ENCODE results near the gene CCL5.

The CCL5 gene

GRCh38 chr17:35856603-35857002 lies 23.6 kb downstream of the CCL5 start:
- Histone ChIP-seq H3K4me3 (ENCODE audit: low read length) (no peak overlapping the region), H3K9ac (ENCODE audit: low read length) (no peak overlapping the region), H3K4me1 (ENCODE audit: control insufficient read depth, low read depth, low read length) (no peaks in the 10 kb centered on the region), H3K27me3 (ENCODE audit: control insufficient read depth, insufficient read depth, low read length) (no peaks in the 10 kb centered on the region), H3K9me3 (ENCODE audit: control insufficient read depth, low read depth, low read length) (no peaks in the 10 kb centered on the region), H3K36me3 (ENCODE audit: control insufficient read depth, low read depth, low read length) (no peaks in the 10 kb centered on the region), H3K27ac (ENCODE audit: low read length) (no peak overlapping the region)

- no peak overlapping the region for H3K27ac ChIP-seq (ENCODE audit: low read length)
- H3K4me1 ChIP-seq (ENCODE audit: control insufficient read depth, low read depth, low read length): no peaks in the 10 kb centered on the region
- H3K36me3 ChIP-seq (ENCODE audit: control insufficient read depth, low read depth, low read length): no peaks in the 10 kb centered on the region
- no peak overlapping the region for H3K9ac ChIP-seq (ENCODE audit: low read length)
- no peaks in the 10 kb centered on the region for H3K27me3 ChIP-seq (ENCODE audit: control insufficient read depth, insufficient read depth, low read length)
- no peaks in the 10 kb centered on the region for H3K9me3 ChIP-seq (ENCODE audit: control insufficient read depth, low read depth, low read length)
- H3K4me3 ChIP-seq (ENCODE audit: low read length): no peak overlapping the region
These were observed 24.2 kb downstream of the CCL5 start for GRCh38 chr17:35855965-35856364.

DNA sequence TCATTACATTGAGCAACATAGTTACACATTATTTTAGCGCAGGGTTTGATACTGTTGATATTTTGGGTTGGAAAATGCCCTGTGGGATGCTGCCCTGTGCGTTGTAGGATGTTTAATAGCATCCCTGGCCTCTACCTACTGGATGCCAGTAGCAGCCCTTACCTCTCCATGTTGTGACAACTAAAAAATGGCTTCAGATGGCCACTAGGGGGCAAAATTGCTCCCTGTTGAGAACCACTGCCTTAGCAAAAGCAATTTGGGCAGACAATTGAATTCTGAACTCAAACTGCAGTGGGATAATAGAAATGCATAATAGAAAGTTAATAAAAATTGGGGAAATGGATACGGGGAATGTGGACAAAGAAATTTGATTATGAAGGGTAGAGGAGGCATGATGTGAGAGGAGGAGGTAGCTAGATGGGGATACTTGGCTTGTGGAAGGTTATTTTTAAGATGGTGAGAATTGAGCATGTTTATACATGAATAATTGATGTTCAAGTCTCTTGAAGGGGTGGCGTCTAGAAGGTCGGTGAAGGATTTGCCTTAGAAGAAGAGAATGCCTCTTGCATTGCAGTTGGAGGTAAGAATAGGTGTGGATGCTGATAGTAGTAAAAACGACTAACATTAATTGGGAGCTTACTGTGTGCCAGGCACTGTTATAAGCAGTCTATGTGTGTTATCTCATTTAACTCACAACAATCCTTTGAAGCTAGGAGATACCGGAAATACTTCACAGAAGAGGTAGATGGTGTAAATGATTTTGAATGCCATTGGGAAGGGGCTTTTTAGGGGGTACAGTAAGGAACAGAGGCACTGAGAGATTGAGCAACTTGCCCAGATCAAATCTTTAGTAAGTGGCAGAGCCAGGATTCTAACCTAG lies 30.5 kb downstream of the CCL5 start:
- Histone ChIP-seq H3K27me3 (ENCODE audit: control insufficient read depth, insufficient read depth, low read length) (no peaks in the 10 kb centered on the region), H3K36me3 (ENCODE audit: control insufficient read depth, low read depth, low read length) (peaks cover 31% of the 10 kb centered on the region), H3K4me1 (ENCODE audit: control insufficient read depth, low read depth, low read length) (no peaks in the 10 kb centered on the region), H3K27ac (ENCODE audit: low read length) (no peak overlapping the region), H3K9me3 (ENCODE audit: control insufficient read depth, low read depth, low read length) (no peaks in the 10 kb centered on the region), H3K4me3 (ENCODE audit: low read length) (no peak overlapping the region), H3K9ac (ENCODE audit: low read length) (no peak overlapping the region)

DNA sequence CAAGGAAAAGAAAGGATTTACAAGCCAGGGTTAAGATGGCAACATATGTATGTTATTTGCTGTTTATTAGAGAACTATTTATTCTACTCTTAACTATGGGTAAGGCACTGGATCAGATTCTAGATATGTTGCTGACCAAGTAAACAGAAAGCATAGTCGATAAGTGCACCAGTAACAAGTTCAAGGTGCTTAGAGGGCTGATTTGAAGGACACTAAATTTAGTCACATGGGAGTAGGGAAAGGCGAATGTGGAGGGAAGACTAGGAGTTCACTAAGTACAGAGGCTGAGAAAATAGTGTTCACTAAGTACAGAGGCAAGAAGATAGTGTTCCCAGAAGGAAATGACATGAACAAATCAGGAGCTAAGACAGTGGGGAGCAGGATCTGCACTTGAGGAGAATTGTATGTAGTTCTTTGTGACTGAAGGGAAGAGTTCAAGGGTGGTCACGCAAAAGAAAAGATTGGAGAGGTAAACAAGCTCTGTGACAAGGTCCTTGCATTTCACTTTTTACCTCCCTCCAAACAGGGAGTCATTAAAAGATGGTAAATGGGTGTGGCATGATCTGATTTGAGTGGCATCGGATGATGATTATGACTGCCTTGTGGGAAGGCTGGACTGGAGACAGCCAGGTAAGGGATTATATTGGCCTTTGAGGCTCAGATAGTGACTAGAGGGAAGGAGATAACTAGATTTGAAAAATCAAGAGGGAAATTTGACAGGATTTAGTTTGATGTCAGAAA lies 32.4 kb downstream of the CCL5 start:
- Histone ChIP-seq H3K9me3 (ENCODE audit: control insufficient read depth, low read depth, low read length) (no peaks in the 10 kb centered on the region), H3K36me3 (ENCODE audit: control insufficient read depth, low read depth, low read length) (peaks cover 49% of the 10 kb centered on the region), H3K9ac (ENCODE audit: low read length) (no peak overlapping the region), H3K4me3 (ENCODE audit: low read length) (no peak overlapping the region), H3K4me1 (ENCODE audit: control insufficient read depth, low read depth, low read length) (no peaks in the 10 kb centered on the region), H3K27me3 (ENCODE audit: control insufficient read depth, insufficient read depth, low read length) (no peaks in the 10 kb centered on the region), H3K27ac (ENCODE audit: low read length) (no peak overlapping the region)

- Histone ChIP-seq H3K27me3 (ENCODE audit: control insufficient read depth, insufficient read depth, low read length) (no peaks in the 10 kb centered on the region), H3K4me3 (ENCODE audit: low read length) (no peak overlapping the region), H3K4me1 (ENCODE audit: control insufficient read depth, low read depth, low read length) (no peaks in the 10 kb centered on the region), H3K27ac (ENCODE audit: low read length) (no peak overlapping the region), H3K9me3 (ENCODE audit: control insufficient read depth, low read depth, low read length) (no peaks in the 10 kb centered on the region), H3K9ac (ENCODE audit: low read length) (no peak overlapping the region), H3K36me3 (ENCODE audit: control insufficient read depth, low read depth, low read length) (peaks cover 57% of the 10 kb centered on the region)
These were observed 33.2 kb downstream of the CCL5 start for GRCh38 chr17:35847006-35847405.

DNA sequence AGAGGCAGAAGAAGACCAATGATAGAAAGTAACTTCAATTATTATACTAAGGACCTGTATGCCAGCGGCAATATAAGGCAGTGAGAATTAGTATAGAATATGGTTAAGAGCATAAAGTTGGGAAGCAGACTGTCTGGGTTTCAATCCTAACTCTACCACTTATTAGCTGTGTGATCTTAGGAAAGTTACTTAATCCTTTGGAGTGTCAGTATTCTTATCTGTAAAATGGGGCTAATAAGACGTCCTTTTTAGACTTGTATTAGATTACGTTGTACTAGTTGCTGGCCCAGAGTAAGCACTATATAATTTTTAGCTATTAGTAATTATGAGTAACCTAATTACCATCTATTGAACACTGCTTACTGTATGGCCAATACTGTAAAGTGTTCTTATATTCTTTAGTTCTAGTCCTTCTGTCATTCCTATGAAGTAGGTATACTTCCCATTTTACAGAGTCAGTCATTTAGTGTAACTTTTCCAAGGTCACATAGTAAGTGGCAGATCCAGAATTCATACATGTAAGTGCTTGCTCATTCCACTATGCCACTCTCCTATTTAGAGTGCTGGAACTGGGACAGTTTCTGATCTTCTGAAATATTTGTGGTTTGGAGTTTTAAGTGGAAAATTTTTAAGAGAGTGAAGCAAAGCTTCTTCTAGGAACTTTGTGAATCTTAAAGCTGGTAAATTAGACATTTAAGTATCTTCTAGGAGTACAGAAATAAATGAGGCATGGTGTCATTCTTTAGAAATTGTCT lies 33.9 kb downstream of the CCL5 start:
- Histone ChIP-seq H3K9me3 (ENCODE audit: control insufficient read depth, low read depth, low read length) (no peaks in the 10 kb centered on the region), H3K27me3 (ENCODE audit: control insufficient read depth, insufficient read depth, low read length) (no peaks in the 10 kb centered on the region), H3K36me3 (ENCODE audit: control insufficient read depth, low read depth, low read length) (peaks cover 65% of the 10 kb centered on the region), H3K4me1 (ENCODE audit: control insufficient read depth, low read depth, low read length) (no peaks in the 10 kb centered on the region), H3K9ac (ENCODE audit: low read length) (no peak overlapping the region), H3K27ac (ENCODE audit: low read length) (no peak overlapping the region), H3K4me3 (ENCODE audit: low read length) (no peak overlapping the region)

DNA sequence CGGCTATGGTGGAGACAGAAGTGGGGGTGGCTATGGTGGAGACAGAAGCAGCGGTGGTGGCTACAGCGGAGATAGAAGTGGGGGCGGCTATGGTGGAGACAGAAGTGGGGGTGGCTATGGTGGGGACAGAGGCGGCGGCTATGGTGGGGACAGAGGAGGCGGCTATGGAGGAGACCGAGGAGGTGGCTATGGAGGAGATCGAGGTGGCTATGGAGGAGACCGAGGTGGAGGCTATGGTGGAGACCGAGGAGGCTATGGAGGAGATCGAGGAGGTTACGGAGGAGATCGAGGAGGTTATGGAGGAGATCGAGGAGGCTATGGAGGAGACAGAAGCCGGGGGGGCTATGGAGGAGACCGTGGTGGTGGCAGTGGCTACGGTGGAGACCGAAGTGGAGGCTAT lies 35.6 kb downstream of the CCL5 start:
- peaks cover 79% of the 10 kb centered on the region for H3K36me3 ChIP-seq (ENCODE audit: control insufficient read depth, low read depth, low read length)
- H3K9me3 ChIP-seq (ENCODE audit: control insufficient read depth, low read depth, low read length): no peaks in the 10 kb centered on the region
- H3K27me3 ChIP-seq (ENCODE audit: control insufficient read depth, insufficient read depth, low read length): no peaks in the 10 kb centered on the region
- no peak overlapping the region for H3K4me3 ChIP-seq (ENCODE audit: low read length)
- H3K27ac ChIP-seq (ENCODE audit: low read length): no peak overlapping the region
- H3K9ac ChIP-seq (ENCODE audit: low read length): no peak overlapping the region
- no peaks in the 10 kb centered on the region for H3K4me1 ChIP-seq (ENCODE audit: control insufficient read depth, low read depth, low read length)

- H3K9me3 ChIP-seq (ENCODE audit: control insufficient read depth, low read depth, low read length): no peaks in the 10 kb centered on the region
These were observed 36.5 kb downstream of the CCL5 start for GRCh38 chr17:35843698-35844097.

DNA sequence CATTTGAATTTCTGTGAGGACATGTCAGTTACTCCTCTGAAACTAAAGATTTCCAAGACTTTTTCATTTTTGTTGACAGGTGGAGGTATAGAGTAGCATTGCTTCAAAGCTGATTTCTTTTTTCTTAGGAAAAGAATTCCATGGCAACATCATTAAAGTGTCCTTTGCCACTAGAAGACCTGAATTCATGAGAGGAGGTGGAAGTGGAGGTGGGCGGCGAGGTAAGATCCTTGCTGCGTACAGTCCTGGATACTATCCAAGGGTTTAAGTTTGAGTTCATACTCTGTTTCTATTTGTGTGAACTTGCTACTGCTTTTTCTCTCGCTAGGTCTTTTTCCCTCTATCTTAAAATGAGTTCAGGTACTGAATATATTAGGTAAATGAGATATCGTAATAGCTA lies 37.9 kb downstream of the CCL5 start:
- Histone ChIP-seq H3K4me3 (ENCODE audit: low read length) (no peak overlapping the region), H3K4me1 (ENCODE audit: control insufficient read depth, low read depth, low read length) (no peaks in the 10 kb centered on the region), H3K9ac (ENCODE audit: low read length) (no peak overlapping the region), H3K27ac (ENCODE audit: low read length) (no peak overlapping the region), H3K27me3 (ENCODE audit: control insufficient read depth, insufficient read depth, low read length) (no peaks in the 10 kb centered on the region), H3K36me3 (ENCODE audit: control insufficient read depth, low read depth, low read length) (peaks cover 90% of the 10 kb centered on the region), H3K9me3 (ENCODE audit: control insufficient read depth, low read depth, low read length) (no peaks in the 10 kb centered on the region)

More at GRCh38 chr17:35843698-35844097, 36.5 kb downstream of the CCL5 start:
- no peaks in the 10 kb centered on the region for H3K4me1 ChIP-seq (ENCODE audit: control insufficient read depth, low read depth, low read length)
- H3K36me3 ChIP-seq (ENCODE audit: control insufficient read depth, low read depth, low read length): peaks cover 85% of the 10 kb centered on the region
- no peak overlapping the region for H3K9ac ChIP-seq (ENCODE audit: low read length)
- H3K4me3 ChIP-seq (ENCODE audit: low read length): no peak overlapping the region
- no peak overlapping the region for H3K27ac ChIP-seq (ENCODE audit: low read length)
- H3K27me3 ChIP-seq (ENCODE audit: control insufficient read depth, insufficient read depth, low read length): no peaks in the 10 kb centered on the region

- no peaks in the 10 kb centered on the region for H3K9me3 ChIP-seq (ENCODE audit: control insufficient read depth, low read depth, low read length)
- H3K4me1 ChIP-seq (ENCODE audit: control insufficient read depth, low read depth, low read length): no peaks in the 10 kb centered on the region
- H3K27ac ChIP-seq (ENCODE audit: low read length): no peak overlapping the region
- peaks cover 90% of the 10 kb centered on the region for H3K36me3 ChIP-seq (ENCODE audit: control insufficient read depth, low read depth, low read length)
- no peak overlapping the region for H3K4me3 ChIP-seq (ENCODE audit: low read length)
- no peaks in the 10 kb centered on the region for H3K27me3 ChIP-seq (ENCODE audit: control insufficient read depth, insufficient read depth, low read length)
- H3K9ac ChIP-seq (ENCODE audit: low read length): no peak overlapping the region
These were observed 38.7 kb downstream of the CCL5 start for GRCh38 chr17:35841505-35841904.

GRCh38 chr17:35841101-35841500 lies 39.1 kb downstream of the CCL5 start:
- Histone ChIP-seq H3K4me3 (ENCODE audit: low read length) (no peak overlapping the region), H3K4me1 (ENCODE audit: control insufficient read depth, low read depth, low read length) (no peaks in the 10 kb centered on the region), H3K9me3 (ENCODE audit: control insufficient read depth, low read depth, low read length) (no peaks in the 10 kb centered on the region), H3K27ac (ENCODE audit: low read length) (no peak overlapping the region), H3K36me3 (ENCODE audit: control insufficient read depth, low read depth, low read length) (peaks cover 90% of the 10 kb centered on the region), H3K9ac (ENCODE audit: low read length) (no peak overlapping the region), H3K27me3 (ENCODE audit: control insufficient read depth, insufficient read depth, low read length) (no peaks in the 10 kb centered on the region)
